ENCODE results near the gene RPL34.
A peak's percentile ranks its signal among the peaks of the same experiment; 100 is the strongest.

RPL34 gene

DNA sequence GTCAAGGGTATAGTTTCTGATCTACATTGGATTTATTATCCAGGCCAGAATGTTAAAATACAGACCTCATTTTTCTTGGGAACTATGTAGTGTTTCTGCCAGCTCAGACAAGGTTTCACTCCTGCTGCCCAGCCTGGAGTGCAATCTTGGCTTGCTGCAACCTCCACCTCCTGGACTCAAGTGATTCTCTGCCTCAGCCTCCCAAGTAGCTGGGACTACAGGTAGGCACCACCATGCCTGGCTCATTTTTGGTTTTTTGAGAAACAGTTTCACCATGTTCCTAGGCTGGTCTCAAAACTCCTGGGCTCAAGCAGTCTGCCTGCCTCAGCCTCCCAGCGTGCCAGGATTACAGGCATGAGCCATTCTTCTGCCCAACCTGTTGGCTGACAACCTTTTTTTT, 5.7 kb downstream of the RPL34 start:
- Histone ChIP-seq H3K36me3 (replicated peaks) (peaks cover 86% of the 10 kb centered on the region), H3K27me3 (replicated peaks) (no peaks in the 10 kb centered on the region), H3K27ac (no peak overlapping the region), H3K4me3 (ENCODE audit: low read depth, low read length) (no peak overlapping the region)
- in situ Hi-C loops (cut with HindIII; ENCODE audit: low pct_ligation_motif_present, low sequenced_read_pairs): no loop called here
- TF ChIP-seq, protein P1, sequence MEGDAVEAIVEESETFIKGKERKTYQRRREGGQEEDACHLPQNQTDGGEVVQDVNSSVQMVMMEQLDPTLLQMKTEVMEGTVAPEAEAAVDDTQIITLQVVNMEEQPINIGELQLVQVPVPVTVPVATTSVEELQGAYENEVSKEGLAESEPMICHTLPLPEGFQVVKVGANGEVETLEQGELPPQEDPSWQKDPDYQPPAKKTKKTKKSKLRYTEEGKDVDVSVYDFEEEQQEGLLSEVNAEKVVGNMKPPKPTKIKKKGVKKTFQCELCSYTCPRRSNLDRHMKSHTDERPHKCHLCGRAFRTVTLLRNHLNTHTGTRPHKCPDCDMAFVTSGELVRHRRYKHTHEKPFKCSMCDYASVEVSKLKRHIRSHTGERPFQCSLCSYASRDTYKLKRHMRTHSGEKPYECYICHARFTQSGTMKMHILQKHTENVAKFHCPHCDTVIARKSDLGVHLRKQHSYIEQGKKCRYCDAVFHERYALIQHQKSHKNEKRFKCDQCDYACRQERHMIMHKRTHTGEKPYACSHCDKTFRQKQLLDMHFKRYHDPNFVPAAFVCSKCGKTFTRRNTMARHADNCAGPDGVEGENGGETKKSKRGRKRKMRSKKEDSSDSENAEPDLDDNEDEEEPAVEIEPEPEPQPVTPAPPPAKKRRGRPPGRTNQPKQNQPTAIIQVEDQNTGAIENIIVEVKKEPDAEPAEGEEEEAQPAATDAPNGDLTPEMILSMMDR (IDR thresholded peaks at IDR 0.05; ENCODE audit: low read depth, low read length, missing control alignments): no peak
- DNase-seq: no peak

DNA sequence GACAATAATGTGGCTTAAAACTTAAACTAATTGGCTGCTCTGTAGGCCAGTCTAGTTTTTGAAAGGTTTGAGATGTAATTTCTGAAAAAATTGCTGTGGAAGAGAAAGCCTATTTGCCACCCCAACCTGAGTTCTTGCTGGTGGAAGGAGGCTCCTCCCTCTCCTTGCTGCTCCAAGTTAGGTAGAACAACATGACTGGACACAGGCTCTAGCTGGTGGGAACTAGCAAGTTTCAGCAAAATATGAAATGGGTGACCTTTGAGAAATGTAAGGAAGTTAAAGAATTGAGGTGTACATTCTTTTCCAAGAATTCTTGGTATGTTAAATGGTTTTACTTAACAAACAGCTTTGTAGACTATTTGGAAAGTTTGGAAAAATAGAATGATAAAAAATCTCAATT, 8.0 kb downstream of the RPL34 start:
- Histone ChIP-seq H3K36me3 (replicated peaks) (peaks cover 87% of the 10 kb centered on the region), H3K27ac (no peak overlapping the region)
- in situ Hi-C loops (cut with HindIII; ENCODE audit: low pct_ligation_motif_present, low sequenced_read_pairs): no loop called here

DNA sequence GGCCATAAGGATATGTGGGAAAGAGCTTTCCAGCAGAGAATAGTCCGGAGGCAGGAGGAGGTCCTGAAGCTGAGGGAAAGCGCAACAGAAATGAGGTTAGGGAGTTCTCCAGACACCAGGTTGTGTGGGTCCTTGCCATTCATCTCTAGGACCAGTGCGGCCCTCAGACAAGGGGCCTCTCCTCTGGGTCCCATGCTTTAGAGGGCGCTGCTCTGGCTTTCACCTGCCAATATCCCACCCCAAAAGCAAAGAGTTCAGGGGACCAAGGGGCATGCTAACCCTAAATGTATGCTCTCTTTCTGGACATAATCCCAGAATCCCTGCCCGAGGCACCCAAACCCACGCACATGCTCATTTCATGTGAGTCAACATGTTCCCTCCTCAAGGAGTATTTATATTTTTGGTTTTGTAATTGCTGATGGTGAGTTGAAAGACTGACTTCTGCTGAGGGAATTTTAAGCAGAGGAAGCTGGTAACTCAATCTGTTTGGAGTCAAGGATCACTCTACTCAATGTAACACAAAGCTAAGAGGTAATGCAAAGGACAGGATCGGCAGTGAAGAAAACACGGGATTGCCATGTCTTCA, 14.8 kb downstream of the RPL34 start:
- no peak overlapping the region for H3K4me3 ChIP-seq (ENCODE audit: low read depth, low read length)
- H3K36me3 ChIP-seq (replicated peaks): peaks cover 46% of the 10 kb centered on the region
- no peaks in the 10 kb centered on the region for H3K27me3 ChIP-seq (replicated peaks)
- in situ Hi-C loops (cut with HindIII; ENCODE audit: low pct_ligation_motif_present, low sequenced_read_pairs): no loop called here
- DNase-seq: no peak
- TF ChIP-seq, protein P1 (IDR thresholded peaks at IDR 0.05; ENCODE audit: low read depth, low read length, missing control alignments): no peak
- H3K27ac ChIP-seq: no peak overlapping the region

More for the DNA sequence above, 8.0 kb downstream of the RPL34 start:
- DNase-seq: no peak
- no peaks in the 10 kb centered on the region for H3K27me3 ChIP-seq (replicated peaks)
- TF ChIP-seq, protein P1 (IDR thresholded peaks at IDR 0.05; ENCODE audit: low read depth, low read length, missing control alignments): no peak
- H3K4me3 ChIP-seq (ENCODE audit: low read depth, low read length): no peak overlapping the region

DNA sequence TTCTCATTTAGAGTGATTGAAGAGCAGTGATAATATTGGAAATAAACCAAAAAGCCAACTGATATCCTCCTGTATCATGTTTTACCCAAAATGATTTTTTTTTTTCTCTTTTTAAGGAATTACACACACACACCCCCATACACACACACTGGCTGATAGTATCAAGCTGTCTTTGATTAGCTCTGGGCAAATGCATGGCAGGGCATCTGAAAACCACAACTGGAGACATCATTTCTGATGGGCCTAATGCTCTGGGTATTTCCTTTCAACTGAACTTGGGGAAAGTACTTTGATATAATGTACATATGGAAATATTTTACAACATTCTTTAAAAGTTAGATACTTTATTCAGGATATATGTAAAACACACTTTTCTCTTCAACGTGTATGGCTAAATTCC, 15.9 kb downstream of the RPL34 start:
- no peak for DNase-seq
- no peak overlapping the region for H3K4me3 ChIP-seq (ENCODE audit: low read depth, low read length)
- peaks cover 37% of the 10 kb centered on the region for H3K36me3 ChIP-seq (replicated peaks)
- in situ Hi-C loops (cut with HindIII; ENCODE audit: low pct_ligation_motif_present, low sequenced_read_pairs): no loop called here
- H3K27ac ChIP-seq: no peak overlapping the region
- H3K27me3 ChIP-seq (replicated peaks): no peaks in the 10 kb centered on the region
- TF ChIP-seq, protein P1 (IDR thresholded peaks at IDR 0.05; ENCODE audit: low read depth, low read length, missing control alignments): no peak

DNA sequence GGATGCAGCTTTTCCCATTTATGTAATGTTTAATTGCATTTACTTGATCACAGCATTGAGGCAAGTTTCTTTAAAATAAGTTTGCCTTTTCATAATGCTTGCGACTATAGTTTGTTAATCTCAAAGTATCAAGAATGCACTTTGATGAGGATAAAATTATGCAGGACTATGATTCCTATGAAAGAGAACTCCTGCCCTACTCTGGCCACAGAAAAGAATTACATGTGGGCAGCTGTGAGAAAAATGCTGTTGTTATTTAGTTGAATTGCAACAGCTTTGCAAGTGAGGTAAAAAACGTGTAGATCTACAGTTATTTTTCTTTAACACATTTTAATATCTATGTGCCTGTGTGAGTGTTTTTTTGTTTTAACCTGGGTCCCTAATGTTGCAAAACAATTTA, 17.5 kb downstream of the RPL34 start:
- Histone ChIP-seq H3K27me3 (replicated peaks) (no peaks in the 10 kb centered on the region), H3K27ac (no peak overlapping the region), H3K4me3 (ENCODE audit: low read depth, low read length) (no peak overlapping the region), H3K36me3 (replicated peaks) (peaks cover 24% of the 10 kb centered on the region)
- in situ Hi-C loops (cut with HindIII; ENCODE audit: low pct_ligation_motif_present, low sequenced_read_pairs): no loop called here
- no peak for DNase-seq
- TF ChIP-seq, protein P1 (IDR thresholded peaks at IDR 0.05; ENCODE audit: low read depth, low read length, missing control alignments): peak; percentile 26

DNA sequence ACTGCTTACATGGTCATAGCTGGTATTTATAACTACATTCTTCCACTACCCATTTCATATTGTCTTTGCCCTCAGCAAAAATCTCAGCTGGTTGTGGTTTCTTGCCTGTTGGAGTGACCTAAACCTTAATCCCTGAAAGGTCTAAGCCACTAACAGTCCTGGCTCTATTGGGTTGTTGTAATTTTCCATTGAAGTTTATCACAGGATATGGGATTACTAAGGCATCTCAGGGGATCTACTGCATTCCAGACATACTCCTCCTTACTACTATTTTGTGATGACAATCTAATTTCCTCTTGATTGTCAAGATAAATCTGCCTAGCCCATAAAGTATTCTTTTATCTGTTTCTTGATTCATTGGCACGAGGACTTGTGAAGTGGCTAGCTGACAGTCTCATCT, 23.9 kb downstream of the RPL34 start:
- H3K27ac ChIP-seq: no peak overlapping the region
- TF ChIP-seq, protein P1 (IDR thresholded peaks at IDR 0.05; ENCODE audit: low read depth, low read length, missing control alignments): no peak
- H3K4me3 ChIP-seq (ENCODE audit: low read depth, low read length): no peak overlapping the region
- H3K27me3 ChIP-seq (replicated peaks): no peaks in the 10 kb centered on the region
- DNase-seq: no peak
- in situ Hi-C loops (cut with HindIII; ENCODE audit: low pct_ligation_motif_present, low sequenced_read_pairs): no loop called here
- no peaks in the 10 kb centered on the region for H3K36me3 ChIP-seq (replicated peaks)

Data from brain microvascular endothelial cell (primary cell).